AG04450 (cell line): ENCODE results near the gene DEFB132. TPM values are rescaled to one million over a fixed set of nuclear protein-coding genes. Genes with fewer than 3 reads are reported as not detected.

Source experiments
- CTCF ChIA-PET: fragments of 300-600, 350-600 bp; formaldehyde crosslinking; extraction: SDS; loops from one replicate; lab custom pipeline; 2022; ENCODE audit warnings: antibody characterized with exemption, inconsistent platforms; lab: Charles Lee
- POLR2A ChIA-PET: fragments of 350-600 bp; formaldehyde crosslinking; extraction: SDS; loops from one replicate; lab custom pipeline; 2021; ENCODE audit warnings: antibody characterized with exemption, inconsistent platforms; lab: Yijun Ruan, JAX
- DNase-seq: peaks from one replicate; pipeline ENCODE4 v3.0.0-alpha.2; 2011; ENCODE audit warnings: low read depth, low spot score
- H3K27ac ChIP-seq: one replicate; pipeline ENCODE4 v1.5.1; 2012; ENCODE audit warnings: low read depth, low read length, control low read depth
- H3K27me3 ChIP-seq: one replicate; pipeline ENCODE4 v1.6.0; 2012; ENCODE audit warnings: low read length; ENCODE audit not compliant: control insufficient read depth, insufficient read depth
- H3K4me3 ChIP-seq: 2 replicates; pipeline ENCODE4 v1.5.1; 2011; ENCODE audit warnings: mild to moderate bottlenecking, low read depth, low read length, control low read depth
- H3K9me3 ChIP-seq: 2 replicates; pipeline ENCODE4 v1.5.1; 2012; ENCODE audit warnings: low read length; ENCODE audit not compliant: control insufficient read depth, insufficient read depth
- polyA plus RNA-seq: library from polyadenylated mRNA; depleted of rRNA; stranded (reverse); fragments of >200 nt; gene quantifications from 2 replicates; pipeline ENCODE4 v1.2.3, GENCODE V29; 2011
- TF ChIP-seq, protein P1 (sequence below): IDR thresholded peaks from 2 replicates; pipeline ENCODE4 v1.5.1; 2011; ENCODE audit warnings: low read depth, low read length, control low read depth, inconsistent platforms

The DEFB132 gene
- polyA plus RNA-seq, 1 experiment, result not detected

DNA sequence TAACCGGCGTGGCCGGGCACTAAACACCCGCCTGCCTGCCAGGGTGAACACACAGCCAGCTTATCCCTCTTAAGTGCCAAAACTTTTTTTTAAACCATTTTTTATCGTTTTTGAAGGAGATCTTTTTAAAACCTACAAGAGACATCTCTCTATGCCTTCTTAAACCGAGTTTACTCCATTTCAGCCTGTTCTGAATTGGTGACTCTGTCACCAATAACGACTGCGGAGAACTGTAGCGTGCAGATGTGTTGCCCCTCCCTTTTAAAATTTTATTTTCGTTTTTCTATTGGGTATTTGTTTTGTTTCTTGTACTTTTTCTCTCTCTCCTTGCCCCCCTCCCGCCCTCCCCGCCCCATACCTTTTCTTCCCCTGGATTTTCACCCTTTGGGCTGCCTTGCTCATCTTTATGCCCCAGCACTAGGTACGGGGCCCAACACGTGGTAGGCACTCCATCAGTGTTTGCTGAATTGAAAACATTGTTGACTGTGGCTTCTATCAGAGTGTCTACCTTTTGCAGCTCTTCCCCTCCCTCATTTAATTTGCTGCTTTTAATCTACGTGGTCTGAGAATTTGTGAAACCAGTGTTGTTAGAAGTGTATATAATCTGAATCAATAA is 41.4 kb downstream of the DEFB132 start:
- ChIA-PET POLR2A (interaction anchor here (1.1 to 2.0 kb wide), 4 partner anchors 18 to 49 kb away, joined by 3 to 9 read pairs (median 4); partner anchors contain the start of genes NRSN2 and SOX12), CTCF (interaction anchor here (1.3 kb wide), 1 partner anchor 33 kb away, joined by 4 read pairs; no protein-coding TSS in a partner anchor)
- no peak overlapping the region for H3K27ac ChIP-seq
- no peak for DNase-seq
- TF ChIP-seq, protein P1, sequence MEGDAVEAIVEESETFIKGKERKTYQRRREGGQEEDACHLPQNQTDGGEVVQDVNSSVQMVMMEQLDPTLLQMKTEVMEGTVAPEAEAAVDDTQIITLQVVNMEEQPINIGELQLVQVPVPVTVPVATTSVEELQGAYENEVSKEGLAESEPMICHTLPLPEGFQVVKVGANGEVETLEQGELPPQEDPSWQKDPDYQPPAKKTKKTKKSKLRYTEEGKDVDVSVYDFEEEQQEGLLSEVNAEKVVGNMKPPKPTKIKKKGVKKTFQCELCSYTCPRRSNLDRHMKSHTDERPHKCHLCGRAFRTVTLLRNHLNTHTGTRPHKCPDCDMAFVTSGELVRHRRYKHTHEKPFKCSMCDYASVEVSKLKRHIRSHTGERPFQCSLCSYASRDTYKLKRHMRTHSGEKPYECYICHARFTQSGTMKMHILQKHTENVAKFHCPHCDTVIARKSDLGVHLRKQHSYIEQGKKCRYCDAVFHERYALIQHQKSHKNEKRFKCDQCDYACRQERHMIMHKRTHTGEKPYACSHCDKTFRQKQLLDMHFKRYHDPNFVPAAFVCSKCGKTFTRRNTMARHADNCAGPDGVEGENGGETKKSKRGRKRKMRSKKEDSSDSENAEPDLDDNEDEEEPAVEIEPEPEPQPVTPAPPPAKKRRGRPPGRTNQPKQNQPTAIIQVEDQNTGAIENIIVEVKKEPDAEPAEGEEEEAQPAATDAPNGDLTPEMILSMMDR, result no peak
- H3K27me3 ChIP-seq, result no peaks in the 10 kb centered on the region
- H3K9me3 ChIP-seq, result peaks cover 5% of the 10 kb centered on the region; the same call in 1 of the 2 replicates
- H3K4me3 ChIP-seq, result peak overlapping the region; percentile 99

DNA sequence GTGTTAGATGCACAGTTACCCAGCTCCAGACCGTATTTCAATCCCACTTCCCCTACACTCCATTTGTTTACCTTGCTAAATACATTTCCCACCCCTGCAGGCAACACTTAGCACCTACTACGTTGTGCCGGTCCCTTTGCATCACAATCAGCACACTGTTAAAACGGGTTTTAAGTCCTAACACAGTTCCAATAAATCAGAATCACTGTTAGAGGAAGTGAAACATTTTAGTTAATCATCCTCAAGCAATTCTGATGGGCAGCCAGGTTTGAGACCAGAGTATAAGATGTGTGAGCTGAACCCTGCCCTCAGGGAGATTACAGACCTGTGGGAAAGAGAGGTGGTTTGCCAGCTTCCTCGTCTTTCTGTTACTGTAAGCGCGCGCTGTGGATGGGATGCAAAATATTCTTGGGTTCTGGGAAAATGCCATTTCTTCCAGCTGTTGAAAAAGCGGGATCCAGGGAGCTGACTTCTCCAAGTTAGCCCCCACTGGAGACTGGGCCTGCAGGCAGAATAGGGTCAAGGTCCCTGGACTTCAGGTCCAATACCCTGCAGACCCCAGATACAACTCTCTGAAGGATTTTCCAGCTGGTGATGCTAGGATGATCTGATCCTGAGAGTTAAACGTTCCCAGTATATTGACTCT is 42.9 kb downstream of the DEFB132 start:
- DNase-seq, result no peak
- Histone ChIP-seq H3K27me3 (no peaks in the 10 kb centered on the region), H3K27ac (peak overlapping the region; percentile 52), H3K4me3 (peak overlapping the region; percentile 99), H3K9me3 (peaks cover 5% of the 10 kb centered on the region; the same call in 1 of the 2 replicates)
- ChIA-PET POLR2A (interaction anchor here (1.0 to 1.5 kb wide), 3 partner anchors 9 to 30 kb away, joined by 3 to 6 read pairs (median 3); no protein-coding TSS in a partner anchor), CTCF (interaction anchor here (1.3 to 1.4 kb wide), 3 partner anchors 23 to 34 kb away, joined by 4 to 7 read pairs (median 5); no protein-coding TSS in a partner anchor)
- TF ChIP-seq, protein P1, result no peak

DNA sequence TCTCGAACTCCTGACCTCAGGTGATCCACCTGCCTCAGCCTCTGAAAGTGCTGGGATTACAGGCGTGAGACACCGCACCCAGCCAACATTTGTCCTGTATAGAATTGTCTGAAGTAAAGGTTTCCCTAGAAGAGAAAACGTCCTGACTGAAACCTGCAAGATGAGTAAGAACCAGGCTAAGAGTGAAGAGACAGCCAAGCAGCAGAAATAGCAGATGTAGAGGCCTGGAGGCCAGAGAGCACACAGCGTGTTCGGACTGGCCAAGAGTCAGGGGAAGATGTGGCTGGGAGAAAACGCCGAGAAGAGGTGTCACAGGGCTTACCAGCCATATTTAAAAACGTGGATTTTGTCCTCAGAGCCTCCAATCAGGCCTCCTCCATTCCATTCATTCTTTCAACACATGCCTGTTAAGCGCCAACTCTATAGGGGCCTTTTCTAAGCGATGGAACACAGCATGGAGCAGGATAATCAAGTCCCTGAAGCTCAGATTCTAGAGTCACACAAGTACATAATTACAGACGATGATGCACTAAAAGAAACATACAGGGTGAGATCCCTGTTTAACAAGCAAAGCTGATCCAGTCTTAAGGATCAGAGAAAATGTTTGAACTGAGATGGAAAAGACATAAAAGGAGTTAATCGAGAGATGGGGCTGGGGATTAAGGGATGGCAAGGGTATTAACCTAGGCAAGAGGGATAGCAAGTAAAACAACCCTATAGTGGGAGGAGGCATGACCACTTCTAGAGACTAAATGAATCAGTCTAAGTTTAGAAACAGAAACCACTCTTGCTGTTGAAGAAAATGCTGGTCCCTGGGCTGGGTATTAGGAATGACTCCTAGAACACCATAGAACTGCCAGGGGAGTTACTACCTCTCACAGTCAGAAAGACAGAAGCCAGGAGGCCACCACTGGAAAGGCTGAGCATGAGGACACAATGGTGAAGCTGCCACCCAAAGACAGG is 44.6 kb downstream of the DEFB132 start:
- no peak for DNase-seq
- CTCF ChIA-PET, result no interaction called here
- TF ChIP-seq, protein P1, result no peak
- POLR2A ChIA-PET, result no interaction called here
- no peaks in the 10 kb centered on the region for H3K27me3 ChIP-seq
- peaks cover 5% of the 10 kb centered on the region; the same call in 1 of the 2 replicates for H3K9me3 ChIP-seq
- no peak overlapping the region for H3K27ac ChIP-seq
- no peak overlapping the region for H3K4me3 ChIP-seq

DNA sequence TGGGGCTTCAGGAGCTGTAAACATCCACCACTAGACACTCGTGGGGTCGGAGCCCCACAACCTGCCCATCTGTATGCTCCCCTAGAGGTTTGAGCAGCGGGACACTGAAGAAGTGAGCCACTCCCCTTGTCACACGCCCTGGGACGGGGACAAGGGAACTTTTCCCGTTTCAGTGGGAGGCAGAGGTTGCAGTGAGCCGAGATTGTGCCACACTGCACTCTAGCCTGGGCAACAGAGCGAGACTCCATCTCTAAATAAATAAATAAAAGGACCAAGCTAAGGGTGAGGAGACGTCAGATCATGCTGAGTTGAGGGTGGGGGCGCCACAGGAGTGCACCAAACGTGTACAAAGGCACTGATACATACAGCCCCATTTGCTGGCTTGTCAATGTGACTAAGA is 48.2 kb downstream of the DEFB132 start:
- Histone ChIP-seq H3K9me3 (no peaks in the 10 kb centered on the region), H3K4me3 (no peak overlapping the region), H3K27ac (no peak overlapping the region), H3K27me3 (no peaks in the 10 kb centered on the region)
- CTCF ChIA-PET, result no interaction called here
- POLR2A ChIA-PET, result no interaction called here
- DNase-seq, result no peak
- TF ChIP-seq, protein P1, result no peak
